Uterus (tissue), 4 donors: ENCODE data around the gene IL12B. TPM values are rescaled to one million over a fixed set of nuclear protein-coding genes. Genes with fewer than 3 reads are reported as not detected.

Source experiments
- DNase-seq, 2 donors: peaks; one replicate each; pipeline ENCODE4 v3.0.0-alpha.2; 2019 to 2020
- H3K27ac ChIP-seq, 2 donors: fragments of 200-600 bp; sonication (generic); 1 replicate in 1 of 2; 2 replicates in 1 of 2; pipeline ENCODE4 v1.5.1; 2016 to 2018
- H3K27me3 ChIP-seq, 2 donors: fragments of 200-600 bp; sonication (generic); one replicate each; pipeline ENCODE4 v1.5.1; 2018 to 2019; ENCODE audit warnings: control low read depth in 1 of 2
- H3K36me3 ChIP-seq, 2 donors: fragments of 200-600 bp; sonication (generic); one replicate each; pipeline ENCODE4 v1.5.1; 2019; ENCODE audit warnings: control low read depth in 1 of 2
- H3K4me1 ChIP-seq, 2 donors: fragments of 200-600 bp; sonication (generic); one replicate each; pipeline ENCODE4 v1.5.1; 2018 to 2019; ENCODE audit warnings: control low read depth in 1 of 2
- H3K4me3 ChIP-seq, 2 donors: fragments of 200-600 bp; sonication (generic); 1 replicate in 1 of 2; 2 replicates in 1 of 2; pipeline ENCODE4 v1.5.1; 2018 to 2019; ENCODE audit warnings: mild to moderate bottlenecking in 1 of 2
- H3K9me3 ChIP-seq, 2 donors: fragments of 200-600 bp; sonication (generic); one replicate each; pipeline ENCODE4 v1.5.1; 2019; ENCODE audit warnings: control low read depth in 1 of 2
- POLR2A ChIP-seq, 2 donors: fragments of 450-650 bp; IDR thresholded peaks; one replicate each; pipeline ENCODE4 v1.6.1; 2016; ENCODE audit warnings: antibody characterized with exemption in 2 of 2, mild to moderate bottlenecking in 1 of 2, moderate library complexity in 1 of 2
- intact Hi-C: fragments of 100-400 bp; cut with DNase I; formaldehyde crosslinking; loops from one replicate; pipeline ENCODE4 v1.15.1; 2023; ENCODE audit warnings: low total_unique reads
- total RNA-seq, 4 donors: library from RNA; depleted of rRNA in 3 of 4; stranded (reverse); fragments of >200 nt in 3 of 4; gene quantifications; one replicate each; pipeline versions ENCODE4 v1.1.0 to v1.2.4, GENCODE V29; 2014 to 2023
- TF ChIP-seq, protein P1 (sequence below), 4 experiments: fragments of 200-600 bp in 2 of 4; fragments of 450-650 bp in 2 of 4; sonication (generic) in 2 of 4; IDR thresholded peaks; one replicate each; pipeline ENCODE4 v1.5.1; 2016 to 2019; ENCODE audit warnings: antibody characterized with exemption in 4 of 4, mild to moderate bottlenecking in 2 of 4, moderate library complexity in 1 of 4
- donor health status: DM: yes; HTN: yes; CAD: no.

The IL12B gene
- total RNA-seq, 4 donors from 2014 or later, result not detected

DNA sequence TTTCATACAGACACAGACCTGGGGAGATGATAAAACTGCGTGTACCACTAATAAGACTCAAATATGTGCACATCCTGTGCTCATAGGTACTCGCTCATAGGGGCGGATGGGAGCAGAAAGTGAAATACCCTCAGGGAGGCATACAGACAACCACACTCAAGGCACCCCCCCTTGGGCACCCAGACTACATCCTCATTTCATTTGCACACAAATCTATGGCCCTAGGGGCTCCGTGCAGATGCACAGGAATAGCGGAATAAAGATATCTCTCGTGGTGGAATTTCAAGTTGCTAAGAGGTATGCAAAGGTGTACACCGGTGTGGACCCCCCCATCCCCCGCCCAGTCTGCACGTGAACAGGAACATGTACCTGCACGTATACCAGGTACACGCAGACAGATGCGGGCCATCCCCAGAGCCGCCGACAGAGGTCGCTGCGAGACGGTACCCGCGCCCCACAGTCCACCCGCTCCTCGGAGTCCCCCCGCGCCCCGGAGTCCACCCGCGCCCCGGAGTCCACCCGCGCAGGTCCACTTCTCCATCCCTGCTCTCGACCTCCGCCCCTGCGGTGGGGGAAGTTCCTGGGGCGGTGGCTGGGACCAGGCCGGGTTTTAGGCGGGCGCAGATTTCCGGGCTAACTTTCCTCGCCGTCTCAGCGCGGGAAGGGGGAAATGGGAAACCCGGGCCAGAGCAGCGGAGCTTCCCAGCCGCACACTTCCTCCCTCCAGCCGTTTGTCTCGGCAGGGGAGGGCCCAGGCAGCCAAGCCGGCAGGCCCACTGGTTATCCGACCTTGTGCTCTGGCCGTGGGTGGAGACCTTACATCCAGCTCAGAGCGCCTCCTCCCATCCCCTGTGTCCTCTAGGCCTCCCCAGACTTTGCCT lies 1.0 kb upstream of the IL12B start:
- Histone ChIP-seq H3K4me3 (peak overlapping the region; percentile 10 to 24), H3K9me3 (no peaks in the 10 kb centered on the region), H3K36me3 (no peaks in the 10 kb centered on the region), H3K4me1 (no peaks in the 10 kb centered on the region), H3K27ac (peak overlapping the region in 1 of 2 donors; percentile 17), H3K27me3 (no peaks in the 10 kb centered on the region)
- peak; percentile 26 to 57 for DNase-seq
- intact Hi-C loops, result no loop called here
- TF ChIP-seq, protein P1, sequence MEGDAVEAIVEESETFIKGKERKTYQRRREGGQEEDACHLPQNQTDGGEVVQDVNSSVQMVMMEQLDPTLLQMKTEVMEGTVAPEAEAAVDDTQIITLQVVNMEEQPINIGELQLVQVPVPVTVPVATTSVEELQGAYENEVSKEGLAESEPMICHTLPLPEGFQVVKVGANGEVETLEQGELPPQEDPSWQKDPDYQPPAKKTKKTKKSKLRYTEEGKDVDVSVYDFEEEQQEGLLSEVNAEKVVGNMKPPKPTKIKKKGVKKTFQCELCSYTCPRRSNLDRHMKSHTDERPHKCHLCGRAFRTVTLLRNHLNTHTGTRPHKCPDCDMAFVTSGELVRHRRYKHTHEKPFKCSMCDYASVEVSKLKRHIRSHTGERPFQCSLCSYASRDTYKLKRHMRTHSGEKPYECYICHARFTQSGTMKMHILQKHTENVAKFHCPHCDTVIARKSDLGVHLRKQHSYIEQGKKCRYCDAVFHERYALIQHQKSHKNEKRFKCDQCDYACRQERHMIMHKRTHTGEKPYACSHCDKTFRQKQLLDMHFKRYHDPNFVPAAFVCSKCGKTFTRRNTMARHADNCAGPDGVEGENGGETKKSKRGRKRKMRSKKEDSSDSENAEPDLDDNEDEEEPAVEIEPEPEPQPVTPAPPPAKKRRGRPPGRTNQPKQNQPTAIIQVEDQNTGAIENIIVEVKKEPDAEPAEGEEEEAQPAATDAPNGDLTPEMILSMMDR (IDR thresholded peaks at IDR 0.05), result peak; percentile 47 to 63 (median 53)
- TF ChIP-seq POLR2A (IDR thresholded peaks at IDR 0.05), result no peak

DNA sequence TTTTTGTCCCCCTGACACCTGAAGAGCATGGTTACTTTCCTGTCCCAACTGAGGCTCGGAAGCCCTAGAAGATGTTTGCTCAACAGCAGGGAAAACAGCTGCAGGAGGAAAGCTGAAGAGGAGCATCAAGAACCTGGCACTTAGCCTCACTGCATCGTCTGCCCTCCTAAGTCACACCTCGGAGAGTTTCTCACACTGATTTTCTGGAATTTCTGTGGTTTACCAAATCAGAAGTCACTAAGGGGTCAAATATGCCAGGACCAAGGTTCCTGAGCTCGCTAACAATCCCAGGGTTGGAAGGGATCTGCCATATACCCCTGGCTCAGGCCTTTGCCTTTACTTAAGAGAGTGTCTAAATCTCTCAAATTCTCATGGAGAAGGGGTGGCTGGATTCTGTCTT lies 5.3 kb downstream of the IL12B start:
- H3K36me3 ChIP-seq, result no peaks in the 10 kb centered on the region
- DNase-seq, result no peak
- no peaks in the 10 kb centered on the region for H3K27me3 ChIP-seq
- H3K27ac ChIP-seq, result no peak overlapping the region
- no peak overlapping the region for H3K4me3 ChIP-seq
- intact Hi-C loops, result no loop called here
- H3K9me3 ChIP-seq, result no peaks in the 10 kb centered on the region
- TF ChIP-seq, protein P1 (IDR thresholded peaks at IDR 0.05), result no peak
- TF ChIP-seq POLR2A (IDR thresholded peaks at IDR 0.05), result no peak
- H3K4me1 ChIP-seq, result no peaks in the 10 kb centered on the region

DNA sequence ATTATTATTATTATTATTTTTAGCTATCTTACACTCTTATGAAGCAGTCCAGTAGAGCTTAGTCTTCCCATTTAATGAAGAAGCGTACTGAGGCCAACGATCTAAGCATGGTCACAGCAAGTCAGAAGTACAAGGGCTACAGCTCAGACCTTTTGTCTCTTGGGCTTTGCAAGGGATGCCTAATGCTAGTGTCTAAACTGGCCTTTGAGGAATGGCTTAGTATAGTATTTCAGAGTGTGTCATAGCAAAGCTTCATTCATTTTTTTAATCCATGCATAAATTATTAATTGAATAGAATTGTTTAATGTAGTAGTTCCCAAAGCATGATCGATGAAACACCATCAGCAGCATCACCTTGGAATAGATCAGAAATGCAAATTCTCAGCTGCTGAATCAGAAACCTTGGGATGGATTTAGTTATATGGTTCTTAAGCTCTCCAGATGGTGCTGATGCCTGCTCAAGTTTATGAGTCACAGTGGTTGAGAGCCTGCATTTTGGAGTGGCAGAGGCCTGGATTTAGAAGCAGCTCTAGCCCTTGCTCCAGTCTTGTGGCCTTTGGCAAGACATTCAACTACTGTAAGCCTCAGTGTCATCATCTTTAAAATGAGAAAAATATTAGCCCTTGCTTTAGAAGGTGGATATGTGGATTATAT lies 6.1 kb downstream of the IL12B start:
- no peak overlapping the region for H3K27ac ChIP-seq

DNA sequence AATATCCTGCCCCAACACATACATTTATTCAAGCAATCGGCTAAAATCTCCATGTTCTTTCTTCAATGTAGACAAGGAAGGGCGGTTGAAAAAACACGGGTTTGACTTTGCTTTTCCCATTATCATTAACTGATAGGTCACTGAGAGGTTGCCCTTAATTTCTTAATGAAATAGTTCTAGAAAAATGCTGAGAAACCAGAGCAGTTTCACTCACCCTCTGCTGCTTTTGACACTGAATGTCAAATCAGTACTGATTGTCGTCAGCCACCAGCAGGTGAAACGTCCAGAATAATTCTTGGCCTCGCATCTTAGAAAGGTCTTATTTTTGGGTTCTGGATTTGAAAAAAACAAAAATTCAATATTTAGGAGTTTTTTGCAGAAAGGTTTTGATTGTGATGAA lies 8.1 kb downstream of the IL12B start:
- Histone ChIP-seq H3K4me1 (no peaks in the 10 kb centered on the region), H3K27me3 (no peaks in the 10 kb centered on the region), H3K27ac (no peak overlapping the region), H3K9me3 (no peaks in the 10 kb centered on the region), H3K4me3 (no peak overlapping the region), H3K36me3 (no peaks in the 10 kb centered on the region)
- intact Hi-C loops, result no loop called here
- DNase-seq, result no peak
- TF ChIP-seq, protein P1 (IDR thresholded peaks at IDR 0.05), result no peak
- no peak for TF ChIP-seq POLR2A (IDR thresholded peaks at IDR 0.05)

More for the DNA sequence above, 6.1 kb downstream of the IL12B start:
- H3K27me3 ChIP-seq, result no peaks in the 10 kb centered on the region
- TF ChIP-seq POLR2A (IDR thresholded peaks at IDR 0.05), result no peak
- TF ChIP-seq, protein P1 (IDR thresholded peaks at IDR 0.05), result no peak
- intact Hi-C loops, result no loop called here
- no peak overlapping the region for H3K4me3 ChIP-seq
- H3K36me3 ChIP-seq, result no peaks in the 10 kb centered on the region
- no peaks in the 10 kb centered on the region for H3K9me3 ChIP-seq
- no peaks in the 10 kb centered on the region for H3K4me1 ChIP-seq
- DNase-seq, result no peak

DNA sequence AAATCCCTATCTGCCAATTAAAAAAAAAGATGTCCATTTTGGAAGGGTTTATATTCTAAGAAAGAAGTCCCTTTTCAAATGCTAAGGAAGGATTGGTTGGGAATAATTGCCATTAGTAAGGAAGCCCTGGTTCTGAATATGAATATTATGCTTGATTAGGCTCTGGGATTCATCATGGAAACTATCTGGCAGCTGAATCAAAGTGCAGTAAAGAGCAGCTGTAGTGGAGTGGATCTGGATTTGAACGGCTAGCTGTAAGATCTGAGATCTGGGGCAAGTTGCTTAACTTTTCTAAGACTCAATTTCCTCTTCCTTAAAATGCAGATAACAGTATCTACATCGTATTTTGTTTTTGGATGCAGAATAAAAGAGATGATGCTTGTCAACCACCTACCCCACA lies 10.5 kb downstream of the IL12B start:
- Histone ChIP-seq H3K4me1 (no peaks in the 10 kb centered on the region), H3K36me3 (no peaks in the 10 kb centered on the region), H3K27ac (no peak overlapping the region), H3K9me3 (no peaks in the 10 kb centered on the region), H3K27me3 (no peaks in the 10 kb centered on the region), H3K4me3 (no peak overlapping the region)
- TF ChIP-seq POLR2A (IDR thresholded peaks at IDR 0.05), result no peak
- TF ChIP-seq, protein P1 (IDR thresholded peaks at IDR 0.05), result no peak
- no peak for DNase-seq
- intact Hi-C loops, result no loop called here
